Upper lobe of right lung (tissue), 1 donor: Measurements from ENCODE around the gene ZFP92. TPM values are rescaled to one million over a fixed set of nuclear protein-coding genes. Genes with fewer than 3 reads are reported as not detected.
A peak's percentile ranks its signal among the peaks of the same experiment; 100 is the strongest.

ENCODE experiments used
- ATAC-seq: fragments of 200-7000 bp; cut with Tn5 transposase; one replicate; pipeline ENCODE4 v1.9.1; 2020; ENCODE audit warnings: mild to moderate bottlenecking, moderate library complexity
- DNase-seq: peaks from one replicate; pipeline ENCODE4 v3.0.0-alpha.2; 2020
- H3K27ac ChIP-seq: fragments of 200-600 bp; one replicate; pipeline ENCODE4 v1.8.0; 2022
- H3K27me3 ChIP-seq: fragments of 200-600 bp; one replicate; pipeline ENCODE4 v1.8.0; 2022; ENCODE audit warnings: mild to moderate bottlenecking
- H3K36me3 ChIP-seq: fragments of 200-600 bp; one replicate; pipeline ENCODE4 v1.8.0; 2022
- H3K4me1 ChIP-seq: fragments of 200-600 bp; one replicate; pipeline ENCODE4 v1.8.0; 2022
- H3K4me3 ChIP-seq: fragments of 200-600 bp; one replicate; pipeline ENCODE4 v1.8.0; 2022; ENCODE audit warnings: mild to moderate bottlenecking
- H3K9me3 ChIP-seq: fragments of 200-600 bp; one replicate; pipeline ENCODE4 v1.8.0; 2022
- CTCF ChIP-seq: fragments of 200-600 bp; IDR thresholded peaks from one replicate; pipeline ENCODE4 v1.8.0; 2022; ENCODE audit warnings: antibody characterized with exemption
- intact Hi-C: fragments of 100-400 bp; cut with DNase I; formaldehyde crosslinking; loops from one replicate; pipeline ENCODE4 v1.11.0; 2022
- total RNA-seq: library from RNA; stranded (reverse); fragmentation: NEBNext Ultra II Directional; extraction: Animal tissue kit (Norgen Biotek cat#: 25700); gene quantifications from one replicate; pipeline ENCODE4 v1.2.1, GENCODE V29; 2021
- donor health status: DM: no; HTN: yes; CAD: no; lungs with severe emphysema.

ZFP92 gene
- total RNA-seq, 1 donor from 2014 or later: 3.4 TPM

GRCh38 chrX:153408221-153408721, 3.0 kb upstream of the ZFP92 start:
- Histone ChIP-seq H3K9me3 (no peaks in the 10 kb centered on the region), H3K4me1 (no peaks in the 10 kb centered on the region), H3K27me3 (no peaks in the 10 kb centered on the region), H3K36me3 (no peaks in the 10 kb centered on the region), H3K27ac (no peak overlapping the region), H3K4me3 (no peak overlapping the region)
- intact Hi-C loops: no loop called here
- no peak for DNase-seq
- TF ChIP-seq CTCF: no peak
- no peak for ATAC-seq

GRCh38 chrX:153408871-153409351, 2.4 kb upstream of the ZFP92 start:
- no peaks in the 10 kb centered on the region for H3K27me3 ChIP-seq
- DNase-seq: no peak
- TF ChIP-seq CTCF: no peak

GRCh38 chrX:153409414-153410101, 1.7 kb upstream of the ZFP92 start:
- H3K4me3 ChIP-seq: no peak overlapping the region
- intact Hi-C loops: no loop called here
- H3K4me1 ChIP-seq: no peaks in the 10 kb centered on the region
- ATAC-seq (no peak), DNase-seq (no peak)
- no peak for TF ChIP-seq CTCF
- no peak overlapping the region for H3K27ac ChIP-seq
- no peaks in the 10 kb centered on the region for H3K27me3 ChIP-seq
- H3K36me3 ChIP-seq: no peaks in the 10 kb centered on the region
- H3K9me3 ChIP-seq: no peaks in the 10 kb centered on the region

More at GRCh38 chrX:153408871-153409351, 2.4 kb upstream of the ZFP92 start:
- Histone ChIP-seq H3K4me3 (no peak overlapping the region), H3K36me3 (no peaks in the 10 kb centered on the region), H3K4me1 (no peaks in the 10 kb centered on the region), H3K9me3 (no peaks in the 10 kb centered on the region), H3K27ac (no peak overlapping the region)
- intact Hi-C loops: no loop called here
- no peak for ATAC-seq

GRCh38 chrX:153410373-153410772, 899 bp upstream of the ZFP92 start:
- no peak overlapping the region for H3K27ac ChIP-seq
- no peaks in the 10 kb centered on the region for H3K9me3 ChIP-seq
- H3K4me1 ChIP-seq: no peaks in the 10 kb centered on the region
- intact Hi-C loops: no loop called here
- no peak for TF ChIP-seq CTCF
- no peak for DNase-seq
- no peaks in the 10 kb centered on the region for H3K36me3 ChIP-seq
- no peak for ATAC-seq
- H3K4me3 ChIP-seq: no peak overlapping the region
- no peaks in the 10 kb centered on the region for H3K27me3 ChIP-seq

GRCh38 chrX:153410888-153411254, 401 bp upstream of the ZFP92 start:
- H3K4me1 ChIP-seq: no peaks in the 10 kb centered on the region
- TF ChIP-seq CTCF: no peak
- intact Hi-C loops: no loop called here
- no peak for DNase-seq
- no peaks in the 10 kb centered on the region for H3K36me3 ChIP-seq
- H3K27me3 ChIP-seq: no peaks in the 10 kb centered on the region
- no peak for ATAC-seq
- H3K27ac ChIP-seq: no peak overlapping the region
- no peaks in the 10 kb centered on the region for H3K9me3 ChIP-seq
- H3K4me3 ChIP-seq: peak overlapping the region; percentile 56
